K562 (cell line): ENCODE data around the gene POLR3A. TPM values are rescaled to one million over a fixed set of nuclear protein-coding genes. Genes with fewer than 3 reads are reported as not detected.

Source experiments
- CCNT2 ChIP-seq: IDR thresholded peaks from 2 replicates; pipeline ENCODE4 v1.6.1; 2011; ENCODE audit warnings: borderline replicate concordance, low read depth, mild to moderate bottlenecking, moderate library complexity, mixed read lengths, low read length; ENCODE audit not compliant: insufficient read length; ENCODE audit errors: extremely low read depth
- E2F5 ChIP-seq: sonication (generic); formaldehyde crosslinking; IDR thresholded peaks from 2 replicates; pipeline ENCODE4 v1.8.0; 2022; ENCODE audit warnings: mild to moderate bottlenecking, missing genetic modification reagents
- ERF ChIP-seq: fragments of 450-650 bp; formaldehyde crosslinking; IDR thresholded peaks from 2 replicates; pipeline ENCODE4 v1.4.0; 2020; ENCODE audit warnings: mild to moderate bottlenecking, mixed read lengths
- ETV1 ChIP-seq: fragments of 450-650 bp; conservative IDR thresholded peaks from 2 replicates; pipeline ENCODE4 v1.6.1; 2016; ENCODE audit warnings: missing genetic modification characterization, control low read depth, low read depth, missing compliant biosample characterization
- FUS ChIP-seq: fragments of 200-400 bp; formaldehyde crosslinking; optimal IDR thresholded peaks from 2 replicates; pipeline ENCODE3; 2017; ENCODE audit warnings: low read depth, low read length
- GATA2 ChIP-seq: sonication (generic); formaldehyde crosslinking; IDR thresholded peaks from 2 replicates; pipeline ENCODE4 v1.4.0; 2020; ENCODE audit warnings: mild to moderate bottlenecking, missing genetic modification reagents
- HDAC8 ChIP-seq: fragments of 450-650 bp; IDR thresholded peaks from 2 replicates; pipeline ENCODE4 v1.6.1; 2016; ENCODE audit warnings: mild to moderate bottlenecking, missing genetic modification characterization, moderate library complexity, missing compliant biosample characterization
- HIVEP1 ChIP-seq: fragments of 250-450 bp; sonication (Bioruptor Pico); IDR thresholded peaks from 2 replicates; pipeline ENCODE4 v1.4.0; 2020; ENCODE audit warnings: mild to moderate bottlenecking
- JUN ChIP-seq, 2 experiments: sonication (generic) in 1 of 2; formaldehyde crosslinking in 1 of 2; IDR thresholded peaks; 2 replicates each; pipeline versions ENCODE4 v1.6.1 to v1.8.0; 2012 to 2022; ENCODE audit warnings: borderline replicate concordance in 2 of 2, mild to moderate bottlenecking in 2 of 2, improper control_type of control experiment in 1 of 2, low read depth in 1 of 2, low read length in 1 of 2, missing genetic modification reagents in 1 of 2
- MAFG ChIP-seq: fragments of 450-650 bp; conservative IDR thresholded peaks from 2 replicates; pipeline ENCODE4 v1.6.1; 2016; ENCODE audit warnings: missing genetic modification characterization, missing compliant biosample characterization
- MBD2 ChIP-seq: sonication (generic); IDR thresholded peaks from 2 replicates; pipeline ENCODE4 v1.6.1; 2016; ENCODE audit warnings: low read depth, borderline replicate concordance
- MTA2 ChIP-seq: fragments of 450-650 bp; IDR thresholded peaks from 2 replicates; pipeline ENCODE4 v1.6.1; 2016; ENCODE audit warnings: low read depth
- MYC ChIP-seq, 2 experiments: fragments of 250-450 bp in 1 of 2; sonication (Bioruptor Pico) in 1 of 2; IDR thresholded peaks; 2 replicates each; pipeline versions ENCODE4 v1.5.1 to v1.6.1; 2012 to 2021; ENCODE audit warnings: low read depth in 2 of 2, borderline replicate concordance in 1 of 2, improper control_type of control experiment in 1 of 2, low read length in 1 of 2, mild to moderate bottlenecking in 1 of 2, moderate library complexity in 1 of 2
- NBN ChIP-seq: fragments of 450-650 bp; IDR thresholded peaks from 2 replicates; pipeline ENCODE4 v1.6.1; 2016; ENCODE audit warnings: low read depth, mild to moderate bottlenecking
- NCOR1 ChIP-seq: fragments of 450-650 bp; IDR thresholded peaks from 2 replicates; pipeline ENCODE4 v1.6.1; 2016; ENCODE audit warnings: mild to moderate bottlenecking, moderate library complexity
- NFE2L1 ChIP-seq: fragments of 450-650 bp; IDR thresholded peaks from 2 replicates; pipeline ENCODE4 v1.6.1; 2016; ENCODE audit warnings: missing genetic modification characterization, low read depth, mild to moderate bottlenecking, missing compliant biosample characterization, moderate library complexity, borderline replicate concordance
- RAD51 ChIP-seq: fragments of 450-650 bp; IDR thresholded peaks from 2 replicates; pipeline ENCODE4 v1.7.1; 2016; ENCODE audit warnings: low read depth, mild to moderate bottlenecking, borderline replicate concordance
- RCOR1 ChIP-seq, 2 experiments: IDR thresholded peaks; 2 replicates each; pipeline ENCODE4 v1.6.1; 2012; ENCODE audit warnings: low read depth in 2 of 2, low read length in 2 of 2, borderline replicate concordance in 1 of 2, improper control_type of control experiment in 1 of 2
- RUNX1 ChIP-seq: sonication (generic); IDR thresholded peaks from 2 replicates; pipeline ENCODE4 v1.6.1; 2016; ENCODE audit warnings: antibody characterized with exemption, low read depth
- SPI1 ChIP-seq: IDR thresholded peaks from 2 replicates; pipeline ENCODE4 v1.6.1; 2011; ENCODE audit warnings: low read depth, low read length, control low read depth, borderline replicate concordance
- TOE1 ChIP-seq, 2 experiments: fragments of 450-650 bp in 1 of 2; sonication (generic) in 1 of 2; formaldehyde crosslinking in 1 of 2; IDR thresholded peaks; 2 replicates each; pipeline versions ENCODE4 v1.7.1 to v1.8.0; 2016 to 2022; ENCODE audit warnings: borderline replicate concordance in 2 of 2, mild to moderate bottlenecking in 2 of 2, antibody characterized with exemption in 1 of 2, inconsistent platforms in 1 of 2, low read depth in 1 of 2, missing genetic modification reagents in 1 of 2, moderate library complexity in 1 of 2
- ZBTB26 ChIP-seq: fragments of 450-650 bp; formaldehyde crosslinking; IDR thresholded peaks from 2 replicates; pipeline ENCODE4 v1.4.0; 2022; ENCODE audit warnings: missing genetic modification characterization
- ZNF586 ChIP-seq: fragments of 450-650 bp; formaldehyde crosslinking; conservative IDR thresholded peaks from 2 replicates; pipeline ENCODE4 v1.4.0; 2020; ENCODE audit warnings: mild to moderate bottlenecking, moderate library complexity
- polyA plus RNA-seq, 8 experiments: library from polyadenylated mRNA; depleted of rRNA in 4 of 8; stranded (reverse) in 5 of 8; unstranded in 3 of 8; fragments of >200 nt; fragmentation: Nextera tagmentation in 2 of 8; fragmentation: Illumina TruSeq in 1 of 8; extraction: Ambion mirVana in 2 of 8; extraction: Trizol in 1 of 8; gene quantifications; 2 replicates each; pipeline versions ENCODE4 v1.2.1 to v1.2.3, GENCODE V29; 2011 to 2014; ENCODE audit warnings: inconsistent platforms in 1 of 8, missing spikeins in 1 of 8
- total RNA-seq, 7 experiments: library from RNA; depleted of rRNA in 6 of 7; stranded (reverse); fragments of >200 nt in 6 of 7; fragmentation: Illumina TruSeq in 2 of 7; extraction: Trizol in 2 of 7; gene quantifications; 2 replicates each; pipeline versions ENCODE4 v1.2.1 to v1.2.3, GENCODE V29; 2011 to 2021; ENCODE audit warnings: low replicate concordance in 1 of 7

POLR3A gene
- total and polyA plus RNA-seq, 9 of the 15 experiments (the other 6 are each of a cell fraction or from before 2014, with no cell fraction given) = 14.9 to 37.0 (median 26.7) TPM

GRCh38 chr10:77970869-77971803 lies 58.2 kb downstream of the POLR3A start (continued):
- TF ChIP-seq E2F5 (CRISPR knock-in tag) = no peak
- 0 out of 2 replicates have a peak, but pooled peaks have one; percentile 14 for TF ChIP-seq HDAC8 (tag)
- no peak for TF ChIP-seq MTA2
- TF ChIP-seq ZNF586 (CRISPR knock-in tag) = no peak
- peak in 1 of 2 experiments; percentile 67; a peak in 1 of 4 replicates for TF ChIP-seq RCOR1 (IDR thresholded peaks at IDR 0.05; ENCODE audit: borderline replicate concordance in 1 of 2, low read depth in 2 of 2, low read length in 2 of 2)
- TF ChIP-seq NCOR1 = peak; percentile 59
- no peak for TF ChIP-seq RUNX1
- peak; percentile 80 for TF ChIP-seq ERF (CRISPR knock-in tag)
- no peak for TF ChIP-seq NFE2L1 (tag)
- peak; percentile 82 for TF ChIP-seq NBN
- TF ChIP-seq ETV1 (tag) = peak; percentile 98
- TF ChIP-seq RAD51 = peak; percentile 57; the same call in 1 of the 2 replicates
- TF ChIP-seq HIVEP1 (CRISPR knock-in tag) = no peak
- TF ChIP-seq CCNT2 = peak; percentile 49
- TF ChIP-seq JUN (IDR thresholded peaks at IDR 0.05; ENCODE audit: borderline replicate concordance, low read depth, low read length) = 0 out of 2 replicates have a peak, but pooled peaks have one; percentile 56
- TF ChIP-seq JUN (CRISPR knock-in tag; IDR thresholded peaks at IDR 0.05; ENCODE audit: borderline replicate concordance) = 0 out of 2 replicates have a peak, but pooled peaks have one; percentile 25
- TF ChIP-seq FUS = no peak
- peak; percentile 86 for TF ChIP-seq GATA2 (CRISPR knock-in tag)
- no peak for TF ChIP-seq ZBTB26 (CRISPR knock-in tag)
- TF ChIP-seq SPI1 = peak; percentile 61; the same call in 1 of the 2 replicates
- TF ChIP-seq MBD2 = peak; percentile 59; the same call in 1 of the 2 replicates
- TF ChIP-seq MAFG (tag) = no peak
- peak; percentile 98 for TF ChIP-seq MYC (IDR thresholded peaks at IDR 0.05; ENCODE audit: low read depth, low read length)
- peak; percentile 75 for TF ChIP-seq MYC (CRISPR knock-in tag; IDR thresholded peaks at IDR 0.05; ENCODE audit: borderline replicate concordance, low read depth)
- peak; percentile 54; the same call in 1 of the 2 replicates for TF ChIP-seq TOE1 (IDR thresholded peaks at IDR 0.05; ENCODE audit: borderline replicate concordance)
- TF ChIP-seq TOE1 (CRISPR knock-in tag; IDR thresholded peaks at IDR 0.05; ENCODE audit: borderline replicate concordance, low read depth) = no peak
